NB4 (cell line): ENCODE data around the gene KIF3A.

Experiments
- CTCF ChIP-seq: IDR thresholded peaks from one replicate; pipeline ENCODE4 v1.5.1; 2012; ENCODE audit warnings: low read depth, low read length
- MAX ChIP-seq: IDR thresholded peaks from 2 replicates; pipeline ENCODE4 v1.6.1; 2011; ENCODE audit warnings: low read depth, low read length
- POLR2A ChIP-seq: IDR thresholded peaks from 2 replicates; pipeline ENCODE4 v1.6.1; 2011; ENCODE audit warnings: mild to moderate bottlenecking; ENCODE audit not compliant: insufficient read length; ENCODE audit errors: extremely low read depth

- no peak for TF ChIP-seq CTCF
- no peak for TF ChIP-seq POLR2A
- no peak for TF ChIP-seq MAX
Measured at GRCh38 chr5:132746954-132747615, 9.7 kb upstream of the KIF3A start, which contains the start of gene CCNI2.
